ENCODE data around the gene PRDM9. TPM values are rescaled to one million over a fixed set of nuclear protein-coding genes. Genes with fewer than 3 reads are reported as not detected.

Gene PRDM9
- total RNA-seq, 3 donors from 2014 or later: not detected

- DNase-seq (ENCODE audit: low spot score in 2 of 2): no peak
- intact Hi-C loops (cut with DNase I; ENCODE audit: low total_unique reads): no loop called here
- no peak overlapping the region for H3K4me3 ChIP-seq
- no peak overlapping the region for H3K27ac ChIP-seq
- no peaks in the 10 kb centered on the region for H3K9me3 ChIP-seq
- TF ChIP-seq CTCF (IDR thresholded peaks at IDR 0.05): no peak
- no peak for TF ChIP-seq POLR2AphosphoS5 (IDR thresholded peaks at IDR 0.05)
- no peak for TF ChIP-seq POLR2A (IDR thresholded peaks at IDR 0.05)
- H3K4me1 ChIP-seq: no peaks in the 10 kb centered on the region
- no peaks in the 10 kb centered on the region for H3K27me3 ChIP-seq
- H3K36me3 ChIP-seq: no peaks in the 10 kb centered on the region
Measured at GRCh38 chr5:23473915-23474314, 33.5 kb upstream of the PRDM9 start.

- H3K9me3 ChIP-seq: no peaks in the 10 kb centered on the region
- TF ChIP-seq CTCF (IDR thresholded peaks at IDR 0.05) (no peak), POLR2AphosphoS5 (IDR thresholded peaks at IDR 0.05) (no peak), POLR2A (IDR thresholded peaks at IDR 0.05) (no peak)
- intact Hi-C loops (cut with DNase I; ENCODE audit: low total_unique reads): no loop called here
- H3K4me3 ChIP-seq: no peak overlapping the region
- DNase-seq (ENCODE audit: low spot score in 2 of 2): no peak
- no peak overlapping the region for H3K27ac ChIP-seq
- no peaks in the 10 kb centered on the region for H3K4me1 ChIP-seq
- H3K36me3 ChIP-seq: no peaks in the 10 kb centered on the region
- H3K27me3 ChIP-seq: no peaks in the 10 kb centered on the region
Measured at GRCh38 chr5:23474315-23474714, 33.1 kb upstream of the PRDM9 start.

GRCh38 chr5:23476580-23476979, 30.8 kb upstream of the PRDM9 start:
- no peak overlapping the region for H3K4me3 ChIP-seq
- H3K4me1 ChIP-seq: no peaks in the 10 kb centered on the region
- H3K27ac ChIP-seq: no peak overlapping the region
- intact Hi-C loops (cut with DNase I; ENCODE audit: low total_unique reads): no loop called here
- H3K27me3 ChIP-seq: no peaks in the 10 kb centered on the region
- H3K36me3 ChIP-seq: no peaks in the 10 kb centered on the region
- no peak for TF ChIP-seq CTCF (IDR thresholded peaks at IDR 0.05)
- TF ChIP-seq POLR2A (IDR thresholded peaks at IDR 0.05): no peak
- TF ChIP-seq POLR2AphosphoS5 (IDR thresholded peaks at IDR 0.05): no peak
- no peaks in the 10 kb centered on the region for H3K9me3 ChIP-seq
- DNase-seq (ENCODE audit: low spot score in 2 of 2): no peak

- Histone ChIP-seq H3K4me1 (no peaks in the 10 kb centered on the region), H3K36me3 (no peaks in the 10 kb centered on the region), H3K9me3 (no peaks in the 10 kb centered on the region), H3K27ac (no peak overlapping the region), H3K27me3 (no peaks in the 10 kb centered on the region), H3K4me3 (no peak overlapping the region)
- intact Hi-C loops (cut with DNase I; ENCODE audit: low total_unique reads): no loop called here
- DNase-seq (ENCODE audit: low spot score in 2 of 2): no peak
- no peak for TF ChIP-seq POLR2AphosphoS5 (IDR thresholded peaks at IDR 0.05)
- no peak for TF ChIP-seq POLR2A (IDR thresholded peaks at IDR 0.05)
- no peak for TF ChIP-seq CTCF (IDR thresholded peaks at IDR 0.05)
Measured at GRCh38 chr5:23482642-23483041, 24.8 kb upstream of the PRDM9 start.

GRCh38 chr5:23483090-23483489, 24.3 kb upstream of the PRDM9 start:
- no peaks in the 10 kb centered on the region for H3K4me1 ChIP-seq
- no peak overlapping the region for H3K27ac ChIP-seq
- H3K27me3 ChIP-seq: no peaks in the 10 kb centered on the region
- TF ChIP-seq POLR2AphosphoS5 (IDR thresholded peaks at IDR 0.05) (no peak), CTCF (IDR thresholded peaks at IDR 0.05) (no peak), POLR2A (IDR thresholded peaks at IDR 0.05) (no peak)
- DNase-seq (ENCODE audit: low spot score in 2 of 2): no peak
- intact Hi-C loops (cut with DNase I; ENCODE audit: low total_unique reads): no loop called here
- no peaks in the 10 kb centered on the region for H3K36me3 ChIP-seq
- no peaks in the 10 kb centered on the region for H3K9me3 ChIP-seq
- no peak overlapping the region for H3K4me3 ChIP-seq
